ENCODE data around the gene DNAH11.

The DNAH11 gene

DNA sequence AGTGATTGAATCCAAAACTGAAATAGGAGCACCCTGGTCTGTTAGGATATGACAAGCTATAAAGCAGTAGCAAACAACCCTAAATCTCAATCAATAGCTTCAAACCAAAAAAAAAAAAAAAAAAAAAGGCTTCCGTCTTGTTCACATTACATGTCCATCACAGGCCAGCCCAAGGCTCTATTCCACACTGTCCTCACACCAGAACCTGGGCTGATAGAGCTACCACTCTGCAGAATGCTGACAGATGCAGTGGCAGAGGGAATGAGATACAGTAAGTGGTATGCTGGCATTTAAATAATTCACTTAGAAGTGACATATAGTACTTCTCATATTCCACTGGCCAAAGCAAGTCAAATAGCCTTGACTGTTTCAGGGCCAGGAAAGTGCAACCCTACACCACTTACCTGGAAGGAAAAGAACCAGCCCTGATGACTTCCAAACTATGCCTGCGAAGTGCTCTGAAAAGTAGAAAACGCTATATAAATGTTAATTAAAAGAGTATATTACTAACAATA is 397.1 kb downstream of the DNAH11 start:
- no peak for DNase-seq

DNA sequence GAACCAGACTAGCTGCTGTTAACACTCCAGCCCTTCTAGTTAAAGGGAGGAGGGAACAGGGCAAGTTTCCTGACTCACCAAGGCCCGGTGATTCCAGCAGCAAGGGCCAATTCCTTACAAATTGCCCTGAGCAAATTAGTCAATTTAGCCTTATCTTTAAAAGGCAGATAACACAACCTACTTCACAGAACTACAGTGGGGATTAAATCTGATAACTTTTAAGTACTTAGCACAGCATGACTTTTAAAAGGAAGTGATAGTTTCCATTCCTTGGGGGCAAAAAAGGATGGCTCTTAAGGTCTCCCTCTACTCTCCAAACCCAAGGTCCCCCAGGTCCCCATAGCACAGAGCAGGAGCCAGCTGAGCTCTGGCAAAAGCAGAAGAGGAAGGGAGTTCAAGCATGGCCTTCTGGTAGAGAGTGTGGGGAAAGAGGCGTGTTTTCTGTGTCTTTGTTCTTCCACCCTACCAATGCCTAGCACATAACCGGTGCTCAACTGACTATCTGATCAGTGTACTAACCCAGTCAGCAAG is 398.8 kb downstream of the DNAH11 start:
- DNase-seq = no peak

DNA sequence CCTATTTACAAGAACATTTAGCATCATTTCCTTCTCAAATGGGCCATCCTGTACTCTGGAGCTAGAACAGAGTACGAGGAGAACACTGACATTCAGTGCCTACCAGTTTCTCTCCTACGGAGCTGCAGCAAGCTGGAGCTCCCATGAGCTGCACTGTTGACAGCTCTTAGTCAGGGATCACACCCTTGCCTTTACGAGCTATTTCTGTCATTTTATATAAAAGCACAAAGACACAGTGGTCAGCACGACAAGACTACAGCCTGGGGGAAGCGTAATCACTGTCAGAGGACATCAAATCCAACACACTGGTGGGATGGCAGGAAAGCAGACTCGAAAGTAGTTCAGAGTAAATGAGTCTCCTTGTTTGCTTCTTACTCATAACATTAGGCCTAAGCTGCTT is 400.1 kb downstream of the DNAH11 start:
- no peak for DNase-seq

DNA sequence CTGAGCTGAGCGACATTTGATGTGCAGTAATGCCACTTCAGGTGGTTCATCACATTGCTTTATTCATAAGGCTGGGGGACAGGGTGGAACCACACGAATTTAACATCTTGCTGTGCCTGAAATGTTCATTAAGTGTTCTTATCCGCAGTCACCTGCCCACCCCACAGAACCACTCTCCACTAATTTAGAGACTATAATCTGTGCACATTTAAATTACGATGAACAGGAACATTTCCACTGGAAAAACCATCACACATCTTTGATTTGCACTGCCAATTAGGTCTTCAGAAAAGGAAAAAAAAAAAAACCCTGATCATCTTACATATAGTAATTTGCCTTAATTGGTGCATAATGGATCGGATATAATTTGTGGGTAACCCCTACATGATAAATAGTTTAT is 400.6 kb downstream of the DNAH11 start:
- no peak for DNase-seq

DNA sequence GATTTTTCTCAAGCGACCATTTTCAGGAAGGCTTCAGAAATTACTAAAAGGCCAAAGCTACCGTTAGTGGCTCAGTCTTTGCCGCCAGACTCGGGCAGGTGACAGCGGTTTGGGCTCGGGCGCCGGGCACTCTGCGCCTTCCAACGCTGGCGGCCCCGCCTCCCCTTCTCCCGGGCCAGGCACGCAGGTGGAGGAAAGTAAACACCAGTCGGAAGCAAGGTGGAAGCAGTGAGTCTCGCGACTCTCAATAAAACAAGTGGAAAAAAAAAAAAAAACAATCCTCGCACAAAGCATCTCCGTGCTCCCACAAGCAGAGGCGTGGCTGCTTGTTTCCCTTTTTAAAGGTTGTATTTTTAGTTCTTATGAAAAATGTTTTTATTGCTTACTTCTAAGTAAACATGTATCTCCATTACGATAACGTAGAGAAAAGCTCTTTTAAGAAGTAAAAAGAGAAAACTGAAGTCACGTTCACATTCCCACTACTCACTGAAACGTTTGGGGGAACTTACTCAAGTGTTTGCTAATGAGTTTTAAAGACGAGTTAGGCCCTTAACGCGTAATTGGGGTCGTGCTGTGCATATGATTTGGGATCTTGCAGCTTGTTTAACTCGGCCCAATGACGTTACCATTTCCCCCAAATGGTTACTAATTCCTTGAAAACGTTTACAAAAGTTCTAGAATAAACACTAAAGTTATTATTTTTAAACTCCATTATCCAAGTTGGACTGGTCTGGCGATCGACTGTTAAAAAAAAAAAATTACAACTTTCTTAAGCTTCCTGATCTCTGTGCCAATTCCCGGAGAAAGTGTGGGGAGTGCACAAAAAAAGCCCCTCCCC is 402.0 kb downstream of the DNAH11 start:
- DNase-seq = peak; percentile 21

DNA sequence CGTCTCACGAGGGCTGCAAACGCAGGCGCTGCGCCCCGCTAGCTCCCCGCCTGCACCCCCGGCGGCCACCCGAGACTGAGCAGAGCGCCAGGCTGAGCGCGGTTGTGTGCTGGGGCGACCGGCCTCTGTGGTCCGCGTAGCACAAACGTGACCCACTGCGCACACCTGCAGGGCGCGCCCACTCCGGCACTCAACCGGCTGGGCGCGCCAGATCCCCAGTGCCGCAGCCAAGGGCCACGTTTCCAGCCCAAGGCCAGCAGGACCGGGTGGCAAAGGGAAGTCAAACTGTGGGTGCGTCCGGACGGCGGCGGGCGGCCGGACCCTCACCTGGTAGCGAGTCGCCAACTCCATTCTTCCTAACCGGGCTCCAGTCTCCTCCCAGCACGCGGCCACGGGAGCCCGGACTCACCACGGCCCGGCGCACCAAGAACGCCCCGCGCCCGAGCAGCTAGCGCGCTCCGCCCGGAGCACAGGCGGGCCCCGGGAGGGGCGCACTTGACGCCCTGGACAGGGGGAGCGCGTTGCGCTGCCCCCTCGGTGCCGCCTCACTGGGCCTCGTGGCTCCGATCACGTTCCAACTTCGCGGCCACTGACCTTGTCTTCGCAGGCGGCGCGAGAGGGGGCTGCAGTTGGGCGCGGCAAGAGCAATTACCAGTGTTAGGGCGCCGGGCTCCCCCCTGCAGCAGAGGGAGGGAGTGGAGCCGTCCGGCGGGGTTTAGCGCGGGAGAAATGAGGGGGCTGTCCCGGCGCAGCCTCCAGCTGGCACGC is 402.8 kb downstream of the DNAH11 start, which contains the start of gene CDCA7L:
Gene CDCA7L (minus strand): TSS at position 446 of the 768 bp plus-strand sequence. CDS start 95 bp downstream, at position 351.
- peak; percentile 32 for DNase-seq

DNA sequence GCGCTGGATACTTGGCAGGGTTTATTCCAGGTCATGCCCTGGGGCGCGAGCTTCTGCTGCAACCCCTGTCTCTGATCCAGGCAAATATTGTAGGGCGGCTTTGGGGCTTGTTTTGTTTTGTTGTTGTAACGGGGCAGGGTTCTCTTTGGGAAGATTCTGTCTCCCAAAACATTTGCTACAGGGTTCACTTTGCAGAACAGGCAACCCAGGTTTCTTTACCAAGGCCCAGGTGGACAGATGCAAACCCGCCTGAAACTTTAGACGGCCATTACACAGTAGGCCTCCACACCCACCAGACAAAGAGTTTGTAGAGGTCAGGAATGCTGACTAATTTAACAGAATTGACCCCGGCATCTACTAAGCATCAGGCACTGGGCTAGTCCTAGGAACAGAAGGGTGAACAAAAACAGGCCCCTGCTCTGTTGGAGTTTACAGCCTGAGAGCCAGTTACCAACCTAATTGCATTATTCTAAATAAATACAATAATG is 403.4 kb downstream of the DNAH11 start:
- DNase-seq = no peak

DNA sequence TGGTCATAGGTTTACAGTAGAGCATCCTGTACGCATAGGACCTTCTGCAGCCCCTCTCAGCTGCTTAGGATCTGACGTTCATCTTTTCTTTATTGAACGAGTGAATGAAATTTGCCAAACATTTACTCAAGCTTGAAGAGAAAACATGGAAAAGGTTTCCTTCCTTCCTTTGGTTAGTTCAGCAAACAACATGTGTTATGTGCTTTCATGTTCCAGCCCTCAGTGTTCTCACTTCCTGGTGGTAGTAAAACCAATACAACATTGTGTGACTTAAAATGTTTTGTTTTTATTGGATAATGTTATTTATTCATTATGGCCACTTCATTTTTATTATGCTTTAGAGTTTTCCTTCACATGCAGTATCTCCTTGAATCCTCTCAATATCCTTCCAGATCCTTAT is 404.2 kb downstream of the DNAH11 start:
- DNase-seq = no peak

DNA sequence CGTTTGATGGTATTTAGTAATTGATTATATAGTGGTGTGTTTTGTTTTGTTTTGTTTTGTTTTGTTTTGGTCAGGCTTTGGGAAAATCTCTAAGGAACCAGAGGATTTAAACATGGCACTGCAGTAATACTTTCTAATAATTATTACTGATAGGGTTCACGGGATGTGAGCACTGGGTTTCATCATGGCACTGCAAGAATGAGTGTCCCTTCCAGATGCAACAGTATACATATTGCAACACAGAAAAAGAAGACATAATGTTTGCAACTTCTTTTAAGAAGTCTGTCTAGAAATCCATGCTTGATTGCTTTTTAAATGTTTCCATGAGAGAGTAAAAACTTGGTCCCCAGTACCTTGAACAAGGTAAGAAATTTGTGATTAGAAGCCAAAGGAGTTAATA is 405.1 kb downstream of the DNAH11 start:
- DNase-seq = no peak

DNA sequence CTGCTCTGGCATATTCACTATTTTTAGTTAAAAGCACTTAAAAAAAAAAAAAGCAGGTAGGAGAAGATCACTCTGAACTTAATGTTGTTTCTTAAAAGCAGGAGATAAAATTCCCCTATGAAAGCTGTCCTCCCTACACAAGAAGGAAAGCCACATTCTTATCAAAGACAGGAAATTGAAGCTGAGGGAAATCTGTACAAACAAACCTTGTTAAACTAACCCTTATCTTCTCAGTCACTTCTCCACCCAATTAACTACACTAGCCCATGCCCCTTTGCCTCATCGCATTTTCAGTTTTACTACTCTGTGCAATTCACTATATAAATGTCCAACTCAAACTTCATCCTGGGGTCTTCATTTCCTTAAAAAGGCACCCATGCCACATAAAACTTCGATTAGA is 405.5 kb downstream of the DNAH11 start:
- DNase-seq = no peak

DNA sequence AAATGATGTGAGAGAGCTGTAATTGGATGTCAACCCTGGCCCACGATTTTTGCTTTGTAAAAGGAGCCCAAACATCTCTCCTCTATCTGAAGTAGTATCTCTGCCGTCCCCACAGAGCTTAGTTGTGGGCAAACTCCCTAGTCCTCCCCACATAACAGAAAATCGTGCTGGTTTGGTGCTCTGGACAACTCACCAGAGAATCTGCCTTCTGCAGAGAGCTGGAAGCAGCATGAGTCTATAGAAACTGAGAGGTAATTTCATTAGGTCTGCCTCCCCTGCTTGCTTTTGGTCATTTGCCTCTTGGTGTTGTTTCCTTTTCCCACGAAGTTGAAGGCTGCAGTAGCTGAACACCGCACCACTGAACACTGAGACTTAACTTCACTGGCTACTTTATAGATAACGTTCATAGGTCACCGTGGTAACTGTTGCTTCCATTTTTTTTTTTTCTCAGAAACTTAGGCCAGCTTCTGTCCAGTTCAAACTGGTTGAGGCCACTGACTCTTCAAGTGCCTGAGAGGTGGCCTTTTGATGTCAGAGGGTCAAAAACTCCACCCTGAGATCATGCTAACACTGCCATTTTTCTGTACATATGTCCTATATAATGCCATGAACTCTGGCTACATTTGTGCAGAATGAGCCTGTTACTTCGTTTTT is 406.2 kb downstream of the DNAH11 start:
- no peak for DNase-seq

All from CD4-positive, alpha-beta T cell treated with Interleukin-17A for 1 hour (primary cell).